Loucy (cell line): Measurements from ENCODE around the gene KCNF1.

Source experiments
- EZH2phosphoT487 ChIP-seq: fragments of 200-600 bp; IDR thresholded peaks from 2 replicates; pipeline ENCODE4 v1.6.1; 2018; ENCODE audit warnings: antibody characterized with exemption, mild to moderate bottlenecking, moderate library complexity, borderline replicate concordance
- TF ChIP-seq, protein P1 (sequence below): fragments of 200-600 bp; sonication (generic); conservative IDR thresholded peaks from 2 replicates; pipeline ENCODE4 v1.5.1; 2014; ENCODE audit warnings: mild to moderate bottlenecking, antibody characterized with exemption, low read length

DNA sequence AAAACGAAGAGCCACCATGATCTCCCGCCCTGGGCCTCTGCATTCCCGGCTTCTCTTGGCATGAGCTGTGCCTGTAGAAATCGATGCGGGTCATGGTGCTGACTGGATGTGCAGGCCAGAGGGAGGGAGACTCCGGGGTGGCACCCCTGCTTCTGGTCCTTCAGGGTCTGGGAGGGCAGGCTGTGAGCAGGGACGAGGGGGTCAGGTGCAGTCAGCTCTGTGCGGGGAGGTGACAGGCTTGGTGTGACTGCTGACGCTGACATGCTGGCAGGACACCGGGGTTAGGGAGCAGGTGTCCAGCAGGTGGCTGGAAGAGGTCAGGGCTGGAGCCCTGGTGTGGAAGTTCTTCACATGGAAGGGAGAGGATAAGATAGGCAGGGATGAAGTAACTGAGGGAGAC, 48.7 kb upstream of the KCNF1 start:
- TF ChIP-seq, protein P1, sequence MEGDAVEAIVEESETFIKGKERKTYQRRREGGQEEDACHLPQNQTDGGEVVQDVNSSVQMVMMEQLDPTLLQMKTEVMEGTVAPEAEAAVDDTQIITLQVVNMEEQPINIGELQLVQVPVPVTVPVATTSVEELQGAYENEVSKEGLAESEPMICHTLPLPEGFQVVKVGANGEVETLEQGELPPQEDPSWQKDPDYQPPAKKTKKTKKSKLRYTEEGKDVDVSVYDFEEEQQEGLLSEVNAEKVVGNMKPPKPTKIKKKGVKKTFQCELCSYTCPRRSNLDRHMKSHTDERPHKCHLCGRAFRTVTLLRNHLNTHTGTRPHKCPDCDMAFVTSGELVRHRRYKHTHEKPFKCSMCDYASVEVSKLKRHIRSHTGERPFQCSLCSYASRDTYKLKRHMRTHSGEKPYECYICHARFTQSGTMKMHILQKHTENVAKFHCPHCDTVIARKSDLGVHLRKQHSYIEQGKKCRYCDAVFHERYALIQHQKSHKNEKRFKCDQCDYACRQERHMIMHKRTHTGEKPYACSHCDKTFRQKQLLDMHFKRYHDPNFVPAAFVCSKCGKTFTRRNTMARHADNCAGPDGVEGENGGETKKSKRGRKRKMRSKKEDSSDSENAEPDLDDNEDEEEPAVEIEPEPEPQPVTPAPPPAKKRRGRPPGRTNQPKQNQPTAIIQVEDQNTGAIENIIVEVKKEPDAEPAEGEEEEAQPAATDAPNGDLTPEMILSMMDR = no peak
- no peak for TF ChIP-seq EZH2phosphoT487
